ENCODE data around the gene ELAPOR1.

ELAPOR1 gene

DNA sequence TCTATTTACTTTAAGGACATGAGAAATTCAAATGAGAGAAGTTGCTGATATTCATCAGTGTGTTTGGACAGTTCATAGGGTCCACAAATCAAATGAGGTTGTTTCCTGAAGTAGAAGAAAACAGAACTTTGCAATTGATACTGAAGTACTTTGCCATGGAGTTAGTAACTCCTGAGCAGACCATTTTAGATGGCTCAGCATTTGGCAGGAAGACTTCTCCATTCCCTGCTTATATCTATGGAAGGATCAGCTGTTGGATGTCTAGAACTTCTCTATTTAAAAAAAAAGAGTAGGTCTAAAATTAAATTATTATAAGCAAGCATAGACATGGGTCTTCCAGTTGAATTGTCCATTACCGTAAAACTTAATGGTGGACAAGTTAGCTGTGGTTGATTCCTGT lies 18.3 kb upstream of the ELAPOR1 start:
- DNase-seq = no peak

GRCh38 chr1:109096120-109096519 lies 17.8 kb upstream of the ELAPOR1 start:
- DNase-seq = no peak

DNA sequence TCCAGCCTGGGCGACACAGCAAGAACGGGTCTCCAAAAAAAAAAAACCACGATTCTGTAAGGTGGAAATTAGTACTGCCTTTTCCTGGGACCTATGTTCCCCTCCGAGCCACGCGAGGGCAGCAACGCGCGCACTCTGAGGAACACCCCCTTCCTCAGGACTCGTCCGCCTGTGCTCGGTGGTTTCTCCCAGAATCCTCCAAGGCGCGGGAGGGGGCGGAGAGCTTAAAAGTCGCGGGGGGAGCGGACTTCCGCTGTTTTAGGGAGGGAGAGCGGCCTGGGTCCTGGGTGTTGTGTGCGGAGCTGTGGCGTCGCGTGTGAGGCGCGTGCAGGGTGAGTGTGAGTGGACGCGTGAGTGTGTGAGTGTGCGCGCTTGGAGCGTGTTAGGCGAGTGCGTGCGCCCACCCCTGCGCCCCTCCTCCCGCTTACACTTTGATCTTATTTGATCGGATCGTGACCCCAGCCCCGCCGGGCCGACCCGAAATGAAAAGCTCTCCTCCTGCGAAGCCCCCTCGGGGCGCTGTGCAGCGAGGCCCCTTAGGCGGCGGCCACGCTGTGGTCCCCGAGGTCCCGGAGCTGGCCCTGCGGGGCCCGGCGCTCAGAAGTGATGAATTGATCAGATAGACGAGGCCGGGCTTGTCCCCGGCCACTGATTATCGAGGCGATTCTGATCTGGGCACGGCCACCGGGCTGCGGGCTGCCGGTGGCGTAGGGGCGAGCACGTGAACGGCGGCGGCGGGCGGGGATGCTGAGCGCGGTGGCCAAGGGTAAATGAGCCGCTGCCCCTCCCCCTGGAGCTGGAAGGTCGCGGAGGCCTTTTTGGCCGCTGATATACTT lies 13.8 kb upstream of the ELAPOR1 start:
- peak; percentile 98 for DNase-seq

GRCh38 chr1:109104364-109105151 lies 9.4 kb upstream of the ELAPOR1 start:
- no peak for DNase-seq

GRCh38 chr1:109105881-109106280 lies 8.0 kb upstream of the ELAPOR1 start:
- DNase-seq = no peak

DNA sequence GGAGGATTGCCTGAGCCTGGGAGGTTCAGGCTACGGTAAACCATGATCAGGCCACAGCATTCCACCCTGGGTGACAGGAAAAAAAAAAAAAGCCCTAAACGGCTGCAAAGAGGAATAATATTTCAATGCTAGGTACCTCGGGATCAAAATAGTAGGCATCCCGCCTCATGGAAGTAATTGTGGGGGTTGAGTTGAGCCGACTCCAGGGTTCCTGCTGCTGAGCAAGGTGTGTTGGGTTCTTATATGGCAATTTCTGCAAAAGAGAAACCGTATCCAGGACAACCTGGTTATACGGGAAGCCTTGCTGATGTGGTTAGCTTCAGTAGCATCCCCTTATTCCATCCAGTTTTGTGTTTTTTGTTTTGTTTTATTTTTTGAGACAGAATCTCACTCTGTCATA lies 6.1 kb upstream of the ELAPOR1 start:
- DNase-seq = no peak

DNA sequence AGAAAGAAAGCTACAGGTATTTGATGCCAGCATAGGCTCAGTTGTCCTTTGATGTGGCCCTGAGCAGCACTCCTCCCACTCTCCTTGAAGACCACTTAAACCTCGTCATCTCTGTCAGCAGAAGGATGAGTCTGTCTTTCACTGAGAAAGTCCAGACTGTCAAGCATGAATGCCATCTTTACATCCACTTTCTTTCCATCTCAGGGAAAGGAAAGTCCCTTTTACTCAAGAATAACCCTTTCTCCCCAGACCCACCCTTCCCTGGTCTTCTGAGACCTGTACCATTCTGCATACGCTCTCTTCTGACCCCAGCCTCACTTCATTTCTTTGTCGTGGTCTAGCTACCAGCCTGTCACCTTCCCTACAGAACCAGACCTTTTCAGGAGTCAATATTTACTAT lies 4.0 kb upstream of the ELAPOR1 start:
- DNase-seq = no peak

DNA sequence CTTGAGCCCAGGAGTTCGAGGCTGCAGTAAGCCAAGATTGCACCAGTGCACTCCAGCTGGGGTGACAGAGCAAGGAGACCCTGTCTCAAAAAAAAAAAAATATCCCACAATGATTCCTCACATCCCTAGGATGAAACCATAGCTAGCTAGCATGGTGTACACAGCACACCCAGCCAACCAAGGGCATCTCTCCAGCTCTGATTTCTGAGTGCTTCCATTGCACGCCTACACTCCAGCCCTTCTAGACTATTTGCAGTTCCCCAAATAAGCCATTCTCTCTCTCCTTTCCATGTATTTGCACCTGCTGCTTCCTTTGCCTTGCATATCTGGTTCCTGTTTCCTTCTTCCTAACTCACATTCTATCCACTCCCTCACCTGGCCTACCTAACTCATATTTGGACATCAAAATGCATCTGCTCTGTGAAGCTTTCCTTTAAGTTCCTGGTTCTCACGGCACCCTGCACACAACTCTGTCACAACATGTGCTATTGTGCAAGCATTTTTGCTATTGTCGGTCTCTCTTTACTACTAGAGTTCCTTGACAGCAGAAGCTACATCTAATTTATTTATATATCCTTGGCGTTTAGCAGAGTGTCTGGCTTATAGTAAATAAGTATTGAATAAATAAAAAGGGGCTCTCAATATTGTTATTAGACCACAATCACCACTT lies 2.4 kb upstream of the ELAPOR1 start:
- DNase-seq = no peak

- DNase-seq = no peak
Observed at GRCh38 chr1:109112056-109112651, 1.8 kb upstream of the ELAPOR1 start.

DNA sequence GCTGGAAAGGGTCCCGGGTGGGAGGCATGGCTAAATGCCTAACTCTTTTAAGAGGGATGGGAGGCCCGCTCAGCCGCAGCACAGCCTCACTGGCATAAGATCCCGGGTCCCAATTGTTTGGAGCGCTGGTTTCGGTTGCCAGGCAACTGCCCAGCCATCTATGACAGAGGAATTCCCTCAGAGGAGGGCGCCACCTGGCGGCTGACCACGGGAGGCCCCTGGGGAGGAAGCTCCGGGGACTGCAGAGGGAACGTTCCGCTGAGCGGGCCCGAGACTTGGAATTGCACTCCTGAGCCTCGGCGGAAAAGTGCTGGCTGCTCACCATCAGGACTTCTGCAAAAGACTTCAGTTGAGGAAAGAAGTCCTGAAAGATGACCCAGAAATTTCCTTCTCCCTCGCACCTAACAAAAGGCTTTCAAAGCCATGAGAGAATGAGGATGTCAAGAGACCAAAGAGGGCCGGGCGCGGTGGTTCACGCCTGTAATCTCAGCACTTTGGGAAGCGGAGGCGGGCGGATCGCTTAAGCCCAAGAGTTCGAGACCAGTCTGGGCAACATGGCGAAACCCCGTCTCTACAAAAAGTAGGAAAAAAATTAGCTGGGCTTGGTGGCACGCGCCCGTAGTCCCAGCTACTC lies 1.1 kb upstream of the ELAPOR1 start:
- DNase-seq = peak; percentile 85 to 90

DNA sequence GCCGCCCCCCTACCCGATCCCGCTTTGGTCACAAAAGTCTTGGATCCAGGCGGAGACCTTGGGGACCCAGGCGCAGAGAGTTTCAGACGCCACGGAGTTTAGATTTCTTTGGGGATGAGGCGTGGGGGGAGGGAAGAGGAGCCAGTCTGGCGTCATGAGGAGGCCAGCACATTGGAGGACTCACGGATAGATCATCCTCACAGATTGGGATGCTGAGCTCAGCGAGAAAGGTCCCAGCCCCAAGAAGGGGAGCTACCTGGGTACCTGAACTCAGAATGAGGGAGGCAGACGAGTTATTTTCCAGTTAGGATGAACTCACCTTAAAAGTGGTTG lies 393 bp downstream of the ELAPOR1 start:
- no peak for DNase-seq

DNA sequence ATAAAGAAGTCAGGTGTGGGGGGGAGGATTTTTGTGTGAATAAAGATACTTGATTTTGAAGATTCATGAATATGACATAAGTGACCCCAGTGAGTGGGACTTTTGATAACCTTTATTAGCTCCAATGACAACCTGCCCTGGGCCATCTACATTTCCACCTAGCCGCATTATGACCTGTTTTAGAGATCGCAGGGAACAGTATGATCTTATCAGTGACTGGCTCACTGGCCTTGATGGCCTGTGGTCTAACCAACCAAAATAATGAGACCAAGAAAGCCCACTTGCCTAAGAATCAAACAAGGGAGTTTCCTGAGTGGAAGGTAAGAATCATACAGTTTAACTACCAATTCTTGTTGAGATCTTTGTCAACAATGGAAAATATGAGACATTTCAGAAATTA lies 1.8 kb downstream of the ELAPOR1 start:
- no peak for DNase-seq

DNA sequence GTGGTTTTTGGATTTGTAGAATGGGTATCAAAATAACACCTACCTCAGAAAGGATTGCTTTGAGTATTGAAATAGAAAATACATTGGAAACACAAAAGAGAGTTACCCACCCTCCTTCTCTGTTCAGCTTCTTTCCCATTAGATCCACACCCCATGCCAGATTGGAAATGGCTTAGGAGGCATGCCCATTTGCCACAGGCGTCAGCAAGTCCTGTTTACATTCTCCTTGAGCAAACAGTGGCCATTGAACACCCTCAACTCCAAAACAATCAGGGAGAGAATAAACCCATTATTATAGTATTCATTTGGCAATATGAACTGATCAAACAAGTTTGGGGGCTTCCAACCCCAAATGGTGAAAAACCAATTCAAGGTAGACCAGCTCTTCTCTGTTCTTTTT lies 2.4 kb downstream of the ELAPOR1 start:
- no peak for DNase-seq

- no peak for DNase-seq
Observed at GRCh38 chr1:109118089-109118488, 4.2 kb downstream of the ELAPOR1 start.

DNA sequence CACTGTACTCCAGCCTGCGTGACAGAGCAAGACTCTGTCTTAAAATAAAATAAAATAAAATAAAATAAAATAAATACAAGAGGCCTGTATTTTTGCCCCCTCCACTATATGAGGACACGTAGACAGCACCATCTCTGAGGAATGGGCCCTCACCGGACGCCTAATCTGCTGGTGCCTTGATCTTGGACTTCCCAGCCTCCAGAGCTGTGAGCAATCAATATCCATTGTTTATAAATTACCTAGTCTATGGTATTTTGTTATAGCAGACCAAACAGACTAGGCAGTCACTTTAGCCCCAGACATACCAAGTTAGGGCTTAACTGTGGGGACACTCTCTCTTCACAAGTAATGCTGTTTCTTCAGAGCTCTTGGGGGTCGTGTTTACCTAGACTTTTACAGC lies 6.4 kb downstream of the ELAPOR1 start:
- no peak for DNase-seq

GRCh38 chr1:109131059-109131458 lies 17.1 kb downstream of the ELAPOR1 start:
- DNase-seq = no peak

DNA sequence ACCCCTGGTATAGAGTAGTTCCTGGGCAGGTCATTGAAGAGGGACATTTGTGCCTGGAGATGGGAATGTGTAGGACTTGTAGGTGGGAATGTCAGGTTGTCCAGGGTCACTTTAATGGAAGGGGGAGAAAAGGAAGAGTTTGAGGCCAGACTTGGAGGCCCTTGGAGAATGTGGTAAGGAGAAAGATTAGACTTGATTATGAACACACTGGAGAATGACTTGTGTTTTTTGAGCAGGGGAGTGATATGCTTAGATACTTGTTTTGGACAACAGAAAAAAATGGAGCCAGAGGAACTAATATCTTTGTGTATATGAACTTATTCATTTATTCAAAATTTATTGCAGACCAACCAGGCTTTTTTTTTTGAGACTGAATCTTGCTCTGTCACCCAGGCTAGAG lies 17.9 kb downstream of the ELAPOR1 start:
- DNase-seq = no peak

DNA sequence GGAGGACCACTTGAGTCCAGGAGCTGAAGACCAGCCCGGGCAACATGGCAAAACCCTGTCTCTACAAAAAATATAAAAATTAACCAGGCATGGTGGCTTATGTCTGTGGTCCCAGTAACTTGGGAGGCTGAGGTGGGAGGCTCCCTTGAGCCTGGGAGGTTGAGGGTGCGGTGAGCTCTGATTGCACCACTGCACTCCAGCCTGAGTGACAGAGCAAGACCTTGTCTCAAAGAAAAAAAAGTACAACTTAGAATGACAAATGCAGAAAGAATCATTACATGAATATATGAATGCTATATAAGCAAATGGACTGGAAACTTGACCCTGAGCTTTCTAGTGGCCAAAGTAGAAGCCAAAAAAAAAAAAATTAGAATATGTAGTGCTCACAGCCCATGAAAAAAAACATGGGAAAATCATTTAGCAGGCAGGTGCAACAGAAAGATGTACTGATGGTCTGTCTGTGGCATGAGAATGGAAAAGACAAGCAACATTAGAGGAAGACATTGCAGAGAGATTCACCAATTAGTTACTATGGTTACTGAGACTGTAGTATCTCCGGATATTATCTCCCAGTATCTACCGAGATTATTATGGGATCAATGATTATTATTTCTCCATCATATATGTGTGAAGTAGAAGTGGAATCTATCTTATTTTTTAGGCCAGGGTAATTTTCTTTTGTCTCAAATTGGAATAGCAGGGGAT lies 19.2 kb downstream of the ELAPOR1 start:
- no peak for DNase-seq

DNA sequence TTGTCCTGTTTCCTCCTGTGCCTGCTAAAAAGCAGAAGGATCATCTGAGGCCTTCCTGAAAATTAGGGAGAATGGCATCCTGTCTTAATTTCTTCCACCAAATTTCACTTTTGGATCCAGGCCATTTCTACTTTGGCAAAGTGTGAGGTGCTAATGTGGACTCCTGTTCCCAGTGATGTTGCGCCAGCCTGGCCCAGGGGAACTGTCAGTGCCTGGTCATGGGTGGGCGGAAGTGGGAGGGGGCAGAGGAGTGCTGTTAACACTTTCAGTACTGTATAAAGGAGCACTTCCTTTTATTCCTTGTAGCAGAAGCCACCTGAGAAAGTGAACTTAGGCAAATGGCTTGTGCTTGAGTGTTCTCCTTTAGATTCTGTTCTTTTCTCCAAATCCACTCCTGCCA lies 19.9 kb downstream of the ELAPOR1 start:
- no peak for DNase-seq

DNA sequence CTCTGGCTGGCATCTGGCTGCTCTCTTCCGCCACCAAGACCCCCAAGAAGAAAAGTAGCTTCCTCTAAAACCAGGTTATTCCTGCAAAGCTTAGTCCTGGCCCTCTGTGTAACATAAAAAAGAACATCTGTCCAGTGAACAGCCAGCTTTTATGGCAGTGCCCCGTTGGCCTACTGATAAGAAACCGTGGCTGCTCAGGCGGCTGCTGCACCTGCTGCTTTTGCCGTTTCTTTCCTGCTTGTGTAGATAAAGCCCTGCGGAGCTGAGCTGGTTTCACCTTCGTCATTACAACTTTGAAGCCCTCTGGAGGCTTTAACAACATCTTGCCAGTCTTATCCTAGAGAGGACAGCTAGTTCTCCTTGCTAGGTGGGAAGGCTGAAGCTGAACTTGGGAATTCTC lies 20.5 kb downstream of the ELAPOR1 start:
- DNase-seq = no peak

DNA sequence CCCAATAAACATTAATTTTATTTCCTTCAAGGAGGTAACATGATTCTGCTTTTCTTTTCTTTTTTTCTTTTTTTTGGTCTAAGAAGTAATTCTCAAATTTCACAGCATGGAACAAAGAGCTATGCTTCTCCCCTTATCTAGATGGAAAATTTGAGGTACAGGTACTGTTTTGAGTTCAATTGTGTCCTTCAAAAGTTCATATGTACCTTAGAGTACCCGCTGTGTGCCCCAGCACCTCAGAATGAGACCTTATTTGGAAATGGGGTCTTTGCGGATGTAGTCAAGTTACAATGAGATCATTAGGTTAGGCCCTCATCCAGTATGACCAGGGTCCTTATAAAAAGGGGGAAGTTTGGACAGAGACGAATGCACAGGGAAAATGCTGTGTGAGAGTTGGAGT lies 22.0 kb downstream of the ELAPOR1 start:
- DNase-seq = no peak

DNA sequence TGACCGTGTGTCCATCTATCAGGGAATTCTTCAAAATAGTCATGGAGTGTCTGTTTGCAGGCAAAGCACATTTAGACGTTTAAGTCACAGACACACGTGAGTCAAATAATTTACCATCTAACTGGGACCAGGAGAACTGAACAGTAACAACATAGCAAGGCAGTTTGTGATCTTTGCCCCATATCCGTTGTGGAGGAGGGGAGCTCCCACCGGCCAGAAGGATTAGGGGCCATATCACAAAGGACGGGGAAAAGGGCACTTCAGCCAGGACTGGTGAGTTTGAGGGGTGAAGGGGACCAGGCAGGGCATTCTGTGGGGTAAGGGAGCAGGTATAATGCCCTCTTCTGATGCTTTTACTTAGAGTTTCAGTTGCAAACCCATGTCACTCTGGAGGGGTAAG lies 22.9 kb downstream of the ELAPOR1 start:
- DNase-seq = no peak

All from activated CD4-positive, alpha-beta T cell treated with anti-CD3 and anti-CD28 coated beads for 4 hours (primary cell).